Measurements from ENCODE around the gene PSD4. TPM values are rescaled to one million over a fixed set of nuclear protein-coding genes. Genes with fewer than 3 reads are reported as not detected.
A peak's percentile ranks its signal among the peaks of the same experiment; 100 is the strongest.

PSD4 gene
- polyA plus RNA-seq, 1 donor from 2014 or later = 0.67 TPM

DNA sequence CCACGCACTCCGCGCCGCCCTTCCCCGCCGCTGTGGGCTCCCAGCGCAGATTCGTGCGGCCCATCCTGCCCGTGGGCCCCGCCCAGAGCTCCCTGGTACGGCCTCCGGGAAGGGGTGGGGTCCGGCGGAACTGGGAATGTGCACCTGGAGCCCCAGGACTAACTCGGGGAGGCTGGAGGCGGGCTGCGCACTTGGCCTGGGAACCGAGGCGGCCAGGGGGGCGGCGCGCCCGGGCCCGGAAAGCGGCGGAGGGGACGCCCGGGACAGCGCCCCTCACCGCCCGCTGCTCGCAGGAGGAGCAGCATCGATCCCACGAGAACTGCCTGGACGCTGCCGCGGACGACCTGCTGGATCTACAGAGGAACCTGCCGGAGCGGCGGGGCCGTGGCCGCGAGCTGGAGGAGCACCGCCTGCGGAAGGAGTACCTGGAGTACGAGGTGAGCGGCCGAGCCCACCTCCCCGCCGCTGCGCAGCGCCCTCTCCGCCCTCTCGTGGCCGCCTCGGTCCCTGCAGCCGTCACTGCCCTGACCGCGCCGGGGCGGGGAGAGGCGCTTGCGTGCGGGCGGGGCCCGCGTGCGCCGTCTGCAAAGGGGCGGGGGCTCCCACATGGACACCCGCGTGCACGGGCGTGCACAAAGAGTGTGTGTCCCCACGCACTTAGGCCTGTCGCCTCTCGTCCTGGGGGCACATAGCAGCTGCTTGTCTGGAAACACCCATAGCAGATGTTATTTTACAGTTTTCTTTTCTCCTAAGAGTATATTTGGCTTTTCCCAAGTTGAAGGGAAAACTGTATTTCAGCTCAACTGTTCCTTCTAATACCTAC lies 25.2 kb downstream of the PSD4 start:
- no peaks in the 10 kb centered on the region for H3K79me2 ChIP-seq (replicated peaks; ENCODE audit: insufficient read depth, low read length)
- H3K27ac ChIP-seq (ENCODE audit: low read length) = no peak overlapping the region
- H3K4me2 ChIP-seq (ENCODE audit: low read length) = peak overlapping the region; percentile 62
- H4K20me1 ChIP-seq (ENCODE audit: insufficient read depth) = no peaks in the 10 kb centered on the region
- H3K9me3 ChIP-seq (ENCODE audit: low read length) = no peaks in the 10 kb centered on the region
- no peaks in the 10 kb centered on the region for H3K9me2 ChIP-seq (ENCODE audit: insufficient read depth, low read length)
- no peaks in the 10 kb centered on the region for H3F3A ChIP-seq (ENCODE audit: insufficient read depth, low read length, poor library complexity, severe bottlenecking)
- peak; percentile 26 for TF ChIP-seq EP300 (conservative IDR thresholded peaks at IDR 0.05; ENCODE audit: poor library complexity, severe bottlenecking)
- peak; percentile 77 for TF ChIP-seq RAD21 (conservative IDR thresholded peaks at IDR 0.05)
- TF ChIP-seq EZH2 (IDR thresholded peaks at IDR 0.05; ENCODE audit: borderline replicate concordance, insufficient read depth, low read length, poor library complexity, severe bottlenecking) = no peak
- TF ChIP-seq SMC3 (conservative IDR thresholded peaks at IDR 0.05; ENCODE audit: poor library complexity) = peak; percentile 86
- TF ChIP-seq, protein P1, sequence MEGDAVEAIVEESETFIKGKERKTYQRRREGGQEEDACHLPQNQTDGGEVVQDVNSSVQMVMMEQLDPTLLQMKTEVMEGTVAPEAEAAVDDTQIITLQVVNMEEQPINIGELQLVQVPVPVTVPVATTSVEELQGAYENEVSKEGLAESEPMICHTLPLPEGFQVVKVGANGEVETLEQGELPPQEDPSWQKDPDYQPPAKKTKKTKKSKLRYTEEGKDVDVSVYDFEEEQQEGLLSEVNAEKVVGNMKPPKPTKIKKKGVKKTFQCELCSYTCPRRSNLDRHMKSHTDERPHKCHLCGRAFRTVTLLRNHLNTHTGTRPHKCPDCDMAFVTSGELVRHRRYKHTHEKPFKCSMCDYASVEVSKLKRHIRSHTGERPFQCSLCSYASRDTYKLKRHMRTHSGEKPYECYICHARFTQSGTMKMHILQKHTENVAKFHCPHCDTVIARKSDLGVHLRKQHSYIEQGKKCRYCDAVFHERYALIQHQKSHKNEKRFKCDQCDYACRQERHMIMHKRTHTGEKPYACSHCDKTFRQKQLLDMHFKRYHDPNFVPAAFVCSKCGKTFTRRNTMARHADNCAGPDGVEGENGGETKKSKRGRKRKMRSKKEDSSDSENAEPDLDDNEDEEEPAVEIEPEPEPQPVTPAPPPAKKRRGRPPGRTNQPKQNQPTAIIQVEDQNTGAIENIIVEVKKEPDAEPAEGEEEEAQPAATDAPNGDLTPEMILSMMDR (IDR thresholded peaks at IDR 0.05; ENCODE audit: poor library complexity, severe bottlenecking) = peak; percentile 98
- TF ChIP-seq POLR2AphosphoS5 (IDR thresholded peaks at IDR 0.05) = peak; percentile 62
- TF ChIP-seq TAF1 (IDR thresholded peaks at IDR 0.05; ENCODE audit: low read depth) = peak; percentile 50
- TF ChIP-seq, protein P2, sequence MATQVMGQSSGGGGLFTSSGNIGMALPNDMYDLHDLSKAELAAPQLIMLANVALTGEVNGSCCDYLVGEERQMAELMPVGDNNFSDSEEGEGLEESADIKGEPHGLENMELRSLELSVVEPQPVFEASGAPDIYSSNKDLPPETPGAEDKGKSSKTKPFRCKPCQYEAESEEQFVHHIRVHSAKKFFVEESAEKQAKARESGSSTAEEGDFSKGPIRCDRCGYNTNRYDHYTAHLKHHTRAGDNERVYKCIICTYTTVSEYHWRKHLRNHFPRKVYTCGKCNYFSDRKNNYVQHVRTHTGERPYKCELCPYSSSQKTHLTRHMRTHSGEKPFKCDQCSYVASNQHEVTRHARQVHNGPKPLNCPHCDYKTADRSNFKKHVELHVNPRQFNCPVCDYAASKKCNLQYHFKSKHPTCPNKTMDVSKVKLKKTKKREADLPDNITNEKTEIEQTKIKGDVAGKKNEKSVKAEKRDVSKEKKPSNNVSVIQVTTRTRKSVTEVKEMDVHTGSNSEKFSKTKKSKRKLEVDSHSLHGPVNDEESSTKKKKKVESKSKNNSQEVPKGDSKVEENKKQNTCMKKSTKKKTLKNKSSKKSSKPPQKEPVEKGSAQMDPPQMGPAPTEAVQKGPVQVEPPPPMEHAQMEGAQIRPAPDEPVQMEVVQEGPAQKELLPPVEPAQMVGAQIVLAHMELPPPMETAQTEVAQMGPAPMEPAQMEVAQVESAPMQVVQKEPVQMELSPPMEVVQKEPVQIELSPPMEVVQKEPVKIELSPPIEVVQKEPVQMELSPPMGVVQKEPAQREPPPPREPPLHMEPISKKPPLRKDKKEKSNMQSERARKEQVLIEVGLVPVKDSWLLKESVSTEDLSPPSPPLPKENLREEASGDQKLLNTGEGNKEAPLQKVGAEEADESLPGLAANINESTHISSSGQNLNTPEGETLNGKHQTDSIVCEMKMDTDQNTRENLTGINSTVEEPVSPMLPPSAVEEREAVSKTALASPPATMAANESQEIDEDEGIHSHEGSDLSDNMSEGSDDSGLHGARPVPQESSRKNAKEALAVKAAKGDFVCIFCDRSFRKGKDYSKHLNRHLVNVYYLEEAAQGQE (IDR thresholded peaks at IDR 0.05; ENCODE audit: borderline replicate concordance) = no peak
- peak; percentile 72 for TF ChIP-seq MXI1 (conservative IDR thresholded peaks at IDR 0.05; ENCODE audit: poor library complexity, severe bottlenecking)
- H3K9ac ChIP-seq (ENCODE audit: low read length) = peak overlapping the region; percentile 70
- peak overlapping the region; percentile 92 for H3K4me3 ChIP-seq (ENCODE audit: low read length)
- H2AFZ ChIP-seq (ENCODE audit: low read depth, low read length) = peak overlapping the region; percentile 83
- H3K36me3 ChIP-seq (ENCODE audit: insufficient read depth, low read length) = no peaks in the 10 kb centered on the region
- H3K27me3 ChIP-seq (ENCODE audit: insufficient read depth, low read depth, low read length) = peaks cover 4% of the 10 kb centered on the region

DNA sequence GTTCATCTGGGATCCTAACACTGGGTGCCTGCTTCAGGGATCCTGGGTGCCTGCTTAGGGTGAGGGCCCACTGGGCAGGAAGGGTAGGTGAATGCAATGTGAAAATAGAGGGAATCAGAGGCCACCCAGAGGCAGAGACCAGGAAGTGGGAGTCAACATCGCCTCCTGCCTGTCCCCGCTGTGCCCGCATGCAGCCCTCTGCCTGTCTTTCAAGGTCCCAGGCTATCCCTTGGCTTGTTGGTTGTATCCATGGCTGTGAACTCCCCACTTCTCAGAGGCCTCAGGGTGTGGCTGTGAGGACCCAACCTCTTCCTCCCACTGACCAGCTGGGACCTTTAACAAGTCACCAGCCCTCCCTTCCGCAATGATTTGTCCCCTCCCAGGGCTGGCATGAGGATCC lies 26.5 kb downstream of the PSD4 start:
- H3K36me3 ChIP-seq (ENCODE audit: insufficient read depth, low read length) = no peaks in the 10 kb centered on the region
- no peaks in the 10 kb centered on the region for H3K9me3 ChIP-seq (ENCODE audit: low read length)
- H3K79me2 ChIP-seq (replicated peaks; ENCODE audit: insufficient read depth, low read length) = no peaks in the 10 kb centered on the region
- TF ChIP-seq, protein P1 (IDR thresholded peaks at IDR 0.05; ENCODE audit: poor library complexity, severe bottlenecking) = no peak
- no peak for TF ChIP-seq EZH2 (IDR thresholded peaks at IDR 0.05; ENCODE audit: borderline replicate concordance, insufficient read depth, low read length, poor library complexity, severe bottlenecking)
- TF ChIP-seq MXI1 (conservative IDR thresholded peaks at IDR 0.05; ENCODE audit: poor library complexity, severe bottlenecking) = no peak
- TF ChIP-seq POLR2AphosphoS5 (IDR thresholded peaks at IDR 0.05) = no peak
- TF ChIP-seq SMC3 (conservative IDR thresholded peaks at IDR 0.05; ENCODE audit: poor library complexity) = no peak
- no peak for TF ChIP-seq RAD21 (conservative IDR thresholded peaks at IDR 0.05)
- no peak for TF ChIP-seq TAF1 (IDR thresholded peaks at IDR 0.05; ENCODE audit: low read depth)
- TF ChIP-seq, protein P2 (IDR thresholded peaks at IDR 0.05; ENCODE audit: borderline replicate concordance) = no peak
- no peak for TF ChIP-seq EP300 (conservative IDR thresholded peaks at IDR 0.05; ENCODE audit: poor library complexity, severe bottlenecking)
- peaks cover 4% of the 10 kb centered on the region for H3K27me3 ChIP-seq (ENCODE audit: insufficient read depth, low read depth, low read length)
- no peak overlapping the region for H3K27ac ChIP-seq (ENCODE audit: low read length)
- no peak overlapping the region for H3K4me3 ChIP-seq (ENCODE audit: low read length)
- H4K20me1 ChIP-seq (ENCODE audit: insufficient read depth) = no peaks in the 10 kb centered on the region
- no peak overlapping the region for H3K9ac ChIP-seq (ENCODE audit: low read length)
- no peak overlapping the region for H3K4me2 ChIP-seq (ENCODE audit: low read length)
- H2AFZ ChIP-seq (ENCODE audit: low read depth, low read length) = no peak overlapping the region
- no peaks in the 10 kb centered on the region for H3F3A ChIP-seq (ENCODE audit: insufficient read depth, low read length, poor library complexity, severe bottlenecking)
- H3K9me2 ChIP-seq (ENCODE audit: insufficient read depth, low read length) = no peaks in the 10 kb centered on the region
